NK-92 treated with Interleukin-12 subunit alpha and Interleukin-12 subunit beta, amount 100 ng/mL, for 24 hours (cell line): ENCODE measurements around the gene MPHOSPH6.
"Not testable (repeated sequence)": the region's sequence is repeated elsewhere in the genome, so short reads cannot be mapped to it uniquely, and the experiment has no call there.

Source experiments
- DNase-seq: peaks from one replicate; lab custom pipeline; 2025; lab: John Stamatoyannopoulos, UW

Gene MPHOSPH6

DNA sequence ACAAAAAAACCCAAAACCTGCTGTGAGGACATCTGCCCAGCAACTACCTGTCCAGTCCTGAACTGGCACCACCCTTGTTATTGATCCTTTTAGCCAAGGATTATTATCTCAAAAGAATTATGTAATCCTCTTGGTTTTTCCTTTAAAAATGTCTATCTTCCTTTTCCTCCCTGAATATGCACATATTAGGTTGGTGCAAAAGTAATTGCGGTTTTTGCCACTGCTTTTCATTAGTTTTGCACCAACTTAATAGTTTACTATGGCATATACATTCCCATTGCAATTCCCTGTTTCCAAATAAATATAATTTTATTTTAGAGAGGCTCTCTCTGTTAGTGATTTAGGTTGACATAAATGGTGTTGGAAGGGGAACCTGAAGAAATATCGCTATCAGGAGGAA, 51.3 kb downstream of the MPHOSPH6 start:
- no peak for DNase-seq

DNA sequence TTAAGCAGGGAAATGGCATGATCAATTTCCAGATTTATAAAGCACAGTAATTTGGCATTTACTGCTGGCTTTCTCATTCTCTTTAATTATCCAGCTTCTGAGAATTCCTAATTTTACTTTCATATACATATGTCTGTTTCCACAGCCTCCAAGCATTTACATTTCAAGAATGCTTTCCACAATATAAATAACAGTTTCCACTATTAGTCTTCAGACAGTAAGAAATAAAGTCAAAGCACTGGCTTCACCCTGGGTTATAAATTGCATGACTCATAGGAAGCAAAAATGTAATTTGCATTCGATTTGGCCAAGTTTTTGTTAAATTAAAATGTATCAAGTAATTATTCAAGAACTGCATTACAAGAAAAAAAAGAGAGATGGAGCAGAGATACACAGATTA, 53.5 kb downstream of the MPHOSPH6 start:
- DNase-seq: no peak

DNA sequence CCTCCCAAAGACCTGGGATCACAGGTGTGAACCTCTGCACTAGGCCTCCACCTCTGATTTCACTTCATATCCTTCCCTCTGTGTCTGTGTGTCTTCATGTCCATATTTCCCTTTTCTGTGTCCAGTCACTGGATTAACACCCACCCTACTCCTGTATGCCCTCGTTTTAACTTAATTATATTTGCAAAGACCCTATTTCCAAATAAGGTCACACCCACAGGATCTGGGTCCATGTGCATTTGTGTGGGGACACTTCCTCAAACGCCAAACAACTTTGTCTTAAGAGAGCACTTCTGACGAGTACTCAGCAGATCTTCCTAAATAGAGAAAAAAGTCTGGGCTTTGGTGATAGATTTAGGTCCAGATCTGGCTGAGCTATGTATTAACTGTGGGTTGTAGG, 56.3 kb downstream of the MPHOSPH6 start:
- no peak for DNase-seq

DNA sequence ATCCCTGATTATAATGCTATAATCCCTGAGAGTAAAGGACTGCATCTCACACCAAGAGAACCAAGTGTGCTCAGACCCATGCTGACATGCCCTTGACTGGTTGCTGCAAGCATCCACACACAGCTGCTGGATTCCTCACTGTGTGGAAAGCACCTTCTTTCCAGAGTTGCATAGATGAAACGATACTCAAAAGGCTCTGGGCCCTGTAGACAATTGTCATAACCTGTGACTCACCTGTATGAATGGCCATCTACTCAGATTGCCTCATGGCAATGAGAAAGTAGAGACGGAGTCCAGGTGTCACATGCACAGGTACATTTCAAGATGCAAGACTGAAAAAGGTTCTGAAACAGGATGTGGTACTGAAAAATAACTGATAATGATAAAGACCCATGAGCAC, 58.1 kb downstream of the MPHOSPH6 start:
- no peak for DNase-seq

DNA sequence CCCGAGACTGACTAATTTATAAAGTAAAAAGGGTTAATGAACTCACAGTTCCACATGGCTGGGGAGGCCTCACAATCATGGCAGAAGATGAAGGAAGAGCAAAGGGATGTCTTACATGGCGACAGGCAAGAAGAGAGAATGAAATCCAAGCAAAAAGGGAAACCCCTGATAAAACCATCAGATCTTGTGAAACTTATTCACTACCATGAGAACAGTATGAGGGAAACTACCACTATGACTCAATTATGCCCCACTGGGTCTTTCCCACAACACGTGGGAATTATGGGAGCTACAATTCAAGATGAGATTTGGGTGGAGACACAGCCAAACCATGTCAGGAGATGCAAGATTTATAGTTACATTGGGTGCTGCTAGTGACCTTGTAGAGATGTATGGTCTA, 60.8 kb downstream of the MPHOSPH6 start:
- DNase-seq: not testable (repeated sequence)

DNA sequence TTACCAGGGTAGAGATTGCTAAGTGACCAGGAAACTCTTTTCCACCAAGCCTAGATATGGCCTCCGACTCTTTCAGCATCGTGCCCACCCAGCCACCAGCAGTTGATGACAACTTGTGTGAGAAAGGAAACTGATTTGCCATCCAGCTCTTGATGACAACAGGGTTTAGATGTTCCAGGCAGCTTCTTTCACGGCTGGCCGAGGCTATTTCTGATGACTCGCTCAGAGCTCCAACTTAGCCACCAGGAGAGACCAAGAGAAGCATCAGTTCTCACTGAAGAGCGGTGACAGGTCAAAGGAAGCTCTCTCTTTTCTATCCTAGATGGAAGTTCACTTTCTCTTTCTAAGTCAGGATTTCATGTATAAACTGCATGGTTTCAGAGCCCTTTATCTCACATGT, 61.2 kb downstream of the MPHOSPH6 start:
- no peak for DNase-seq

DNA sequence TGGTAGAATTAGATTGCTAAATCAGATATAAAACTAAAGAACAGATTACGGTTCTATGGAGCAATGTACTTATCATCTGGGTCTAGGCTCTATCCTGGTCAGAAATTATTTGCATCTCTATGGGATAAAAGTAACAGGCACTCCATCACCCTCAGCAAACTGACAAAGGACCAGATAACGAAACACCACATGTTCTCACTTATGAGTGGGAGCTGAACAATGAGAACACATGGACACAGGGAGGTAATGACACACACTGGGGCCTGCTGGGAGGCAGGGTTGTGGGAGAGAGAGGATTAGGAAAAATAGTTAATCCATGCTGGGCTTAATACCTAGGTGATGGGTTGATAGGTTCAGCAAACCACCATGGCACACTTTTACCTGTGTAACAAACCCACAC, 61.9 kb downstream of the MPHOSPH6 start:
- no peak for DNase-seq

DNA sequence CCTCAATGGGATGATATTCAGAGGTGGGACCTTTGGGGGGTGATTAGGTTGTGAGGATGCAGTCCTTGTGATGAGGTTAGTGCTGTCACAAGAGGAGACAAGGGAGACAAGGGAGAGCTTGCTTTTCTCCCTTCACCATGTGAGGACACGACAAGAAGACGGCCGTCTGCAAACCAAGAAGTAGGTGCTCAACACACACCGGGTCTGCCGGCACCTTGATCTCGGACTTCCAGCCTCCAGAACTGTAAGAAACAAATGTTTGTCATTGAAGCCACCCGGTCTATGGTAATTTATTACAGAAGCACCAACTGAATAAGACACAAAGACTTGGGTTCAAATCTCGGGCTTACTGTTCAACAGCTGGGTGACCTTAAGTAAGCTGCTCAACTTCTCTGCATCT, 64.9 kb downstream of the MPHOSPH6 start:
- DNase-seq: no peak
